ENCODE data around the gene EXOC3L2. TPM values are rescaled to one million over a fixed set of nuclear protein-coding genes. Genes with fewer than 3 reads are reported as not detected.

Gene EXOC3L2
- total RNA-seq, 1 donor from 2014 or later, result 3.6 TPM

GRCh38 chr19:45195764-45196163 is 49.4 kb downstream of the EXOC3L2 start:
- intact Hi-C loops (cut with DNase I), result no loop called here
- ATAC-seq (no peak), DNase-seq (no peak)
- H3K4me1 ChIP-seq, result no peaks in the 10 kb centered on the region
- H3K9me3 ChIP-seq, result no peaks in the 10 kb centered on the region
- no peak for TF ChIP-seq CTCF (IDR thresholded peaks at IDR 0.05)
- no peaks in the 10 kb centered on the region for H3K36me3 ChIP-seq
- H3K27me3 ChIP-seq (ENCODE audit: low read depth), result no peaks in the 10 kb centered on the region
- H3K27ac ChIP-seq, result no peak overlapping the region
- H3K4me3 ChIP-seq, result no peak overlapping the region

DNA sequence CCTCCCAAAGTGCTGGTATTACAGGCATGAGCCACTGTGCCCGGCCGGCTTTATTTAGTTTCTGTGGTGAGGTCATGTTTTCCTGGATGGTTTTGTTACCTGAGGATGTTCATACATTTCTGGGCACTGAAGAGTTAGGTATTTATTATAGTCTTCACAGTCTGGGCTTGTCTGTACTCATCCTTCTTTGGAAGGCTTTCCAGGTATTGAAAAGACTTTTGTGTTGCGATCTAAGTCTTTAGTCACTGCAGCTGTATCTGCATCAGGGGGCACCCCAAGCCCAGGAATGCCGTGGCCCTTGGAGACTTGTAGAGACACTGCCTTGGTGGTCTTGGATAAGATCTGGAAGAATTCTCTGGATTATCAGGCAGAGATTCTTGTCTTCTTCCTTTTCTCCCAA is 53.8 kb downstream of the EXOC3L2 start:
- intact Hi-C loops (cut with DNase I), result no loop called here
- ATAC-seq, result no peak
- no peaks in the 10 kb centered on the region for H3K4me1 ChIP-seq
- DNase-seq, result no peak
- H3K27ac ChIP-seq, result no peak overlapping the region
- H3K27me3 ChIP-seq (ENCODE audit: low read depth), result no peaks in the 10 kb centered on the region
- H3K4me3 ChIP-seq, result no peak overlapping the region
- no peaks in the 10 kb centered on the region for H3K9me3 ChIP-seq
- no peak for TF ChIP-seq CTCF (IDR thresholded peaks at IDR 0.05)
- H3K36me3 ChIP-seq, result no peaks in the 10 kb centered on the region

- TF ChIP-seq CTCF (IDR thresholded peaks at IDR 0.05), result no peak
- ATAC-seq, result no peak
- intact Hi-C loops (cut with DNase I), result no loop called here
- no peak for DNase-seq
- Histone ChIP-seq H3K4me3 (no peak overlapping the region), H3K27ac (no peak overlapping the region), H3K9me3 (no peaks in the 10 kb centered on the region), H3K36me3 (no peaks in the 10 kb centered on the region), H3K4me1 (no peaks in the 10 kb centered on the region), H3K27me3 (ENCODE audit: low read depth) (no peaks in the 10 kb centered on the region)
Measured at GRCh38 chr19:45189971-45190370, 55.2 kb downstream of the EXOC3L2 start.

DNA sequence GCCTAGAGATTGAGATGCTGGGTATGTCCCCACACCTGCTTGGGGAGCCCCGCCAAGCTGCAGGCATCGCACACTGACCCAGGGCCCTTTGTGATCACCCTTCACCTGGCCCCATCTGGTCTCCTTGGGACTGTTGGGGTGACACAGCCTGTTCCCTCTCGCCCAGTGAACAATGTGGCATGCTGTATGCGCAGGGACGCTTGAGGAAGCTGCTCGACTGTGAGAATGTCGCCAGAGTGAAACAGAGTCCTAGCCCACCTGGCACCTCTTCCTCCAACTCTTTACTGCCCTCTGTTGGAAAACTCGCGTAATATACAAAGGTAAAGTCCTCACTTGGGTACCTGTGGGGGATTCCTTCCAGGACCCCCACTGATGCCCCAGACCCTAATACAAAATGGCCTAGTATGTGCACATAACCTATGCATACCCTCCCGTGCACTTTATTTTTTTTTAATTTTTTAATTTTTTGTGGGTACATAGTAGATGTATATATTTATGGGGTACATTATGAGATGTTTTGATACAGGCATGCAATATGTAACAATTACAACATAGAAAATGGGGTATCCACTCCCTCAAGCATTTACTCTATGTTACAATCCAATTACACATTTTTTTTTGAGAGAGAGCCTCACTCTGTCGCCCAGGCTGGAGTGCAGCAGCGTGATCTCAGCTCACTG is 57.6 kb downstream of the EXOC3L2 start:
- no peak overlapping the region for H3K4me3 ChIP-seq
- no peak overlapping the region for H3K27ac ChIP-seq
- H3K9me3 ChIP-seq, result no peaks in the 10 kb centered on the region
- peak; percentile 53 for TF ChIP-seq CTCF (IDR thresholded peaks at IDR 0.05)
- no peaks in the 10 kb centered on the region for H3K4me1 ChIP-seq
- DNase-seq, result no peak
- intact Hi-C loops (cut with DNase I), result no loop called here
- no peaks in the 10 kb centered on the region for H3K36me3 ChIP-seq
- peak; percentile 60 to 61 for ATAC-seq
- H3K27me3 ChIP-seq (ENCODE audit: low read depth), result no peaks in the 10 kb centered on the region

DNA sequence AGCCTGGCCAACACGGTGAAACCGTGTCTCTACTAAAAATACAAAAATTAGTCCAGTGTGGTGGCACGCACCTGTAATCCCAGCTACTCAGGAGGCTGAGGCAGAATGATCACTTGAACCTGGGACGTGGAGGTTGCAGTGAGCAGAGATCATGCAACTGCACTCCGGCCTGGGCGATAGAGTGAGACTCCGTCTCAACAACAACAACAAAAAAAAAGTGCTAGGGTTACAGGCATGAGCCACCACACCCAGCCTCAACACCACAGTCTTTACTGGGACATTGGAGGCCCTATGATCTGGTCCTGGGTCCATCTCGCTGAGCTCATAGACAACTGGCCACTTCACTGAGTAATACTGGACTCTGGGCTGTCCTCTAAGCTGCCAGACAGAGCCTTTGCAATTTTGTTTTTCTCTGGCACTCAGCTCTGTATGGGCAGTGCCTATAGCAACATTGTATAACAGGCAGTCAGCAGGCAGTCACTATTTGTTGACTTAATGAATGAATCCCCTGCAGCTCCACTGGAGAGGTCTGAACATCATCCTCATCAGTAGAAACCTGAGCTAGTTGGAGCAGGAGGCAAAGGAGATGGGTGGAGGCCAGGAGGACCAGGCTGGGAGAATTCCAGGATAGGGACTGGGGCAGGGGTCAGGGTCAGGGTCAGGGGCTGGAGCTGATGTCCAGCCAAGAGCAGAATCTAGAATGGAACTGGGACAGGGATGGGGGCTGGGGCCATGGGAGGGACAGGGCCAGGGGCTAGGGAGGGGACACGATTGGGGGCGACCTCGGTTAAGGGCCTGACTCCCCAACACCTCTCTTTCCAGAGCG is 58.5 kb downstream of the EXOC3L2 start:
- Histone ChIP-seq H3K9me3 (no peaks in the 10 kb centered on the region), H3K27ac (no peak overlapping the region), H3K36me3 (peaks cover 4% of the 10 kb centered on the region), H3K4me3 (no peak overlapping the region), H3K27me3 (ENCODE audit: low read depth) (no peaks in the 10 kb centered on the region), H3K4me1 (no peaks in the 10 kb centered on the region)
- intact Hi-C loops (cut with DNase I), result no loop called here
- TF ChIP-seq CTCF (IDR thresholded peaks at IDR 0.05), result no peak
- no peak for DNase-seq
- peak; percentile 8 to 14 for ATAC-seq

Measured in lower lobe of right lung (tissue), 2 donors.